Measurements from ENCODE around the gene INTS1.
"Not testable (repeated sequence)": the region's sequence is repeated elsewhere in the genome, so short reads cannot be mapped to it uniquely, and the experiment has no call there.

The INTS1 gene

GRCh38 chr7:1460821-1461645 is 43.2 kb downstream of the INTS1 start:
- no peak for DNase-seq (ENCODE audit: low read depth)

GRCh38 chr7:1459920-1460820 is 44.0 kb downstream of the INTS1 start:
- no peak for DNase-seq (ENCODE audit: low read depth)

- peak; percentile 90 for DNase-seq (ENCODE audit: low read depth)
Observed at GRCh38 chr7:1459512-1459892, 44.7 kb downstream of the INTS1 start.

- no peak for DNase-seq (ENCODE audit: low read depth)
Observed at GRCh38 chr7:1458683-1459511, 45.3 kb downstream of the INTS1 start, which contains the start of gene MICALL2. MICALL2 (minus strand) TSS chr7:1459470; CDS start chr7:1459326, 144 bp downstream.

GRCh38 chr7:1457949-1458682 is 46.1 kb downstream of the INTS1 start:
- no peak for DNase-seq (ENCODE audit: low read depth)

GRCh38 chr7:1457059-1457948 is 46.9 kb downstream of the INTS1 start:
- no peak for DNase-seq (ENCODE audit: low read depth)

GRCh38 chr7:1455955-1456354 is 48.2 kb downstream of the INTS1 start:
- DNase-seq (ENCODE audit: low read depth): no peak

- DNase-seq (ENCODE audit: low read depth): no peak
Observed at GRCh38 chr7:1455241-1455939, 48.8 kb downstream of the INTS1 start.

- no peak for DNase-seq (ENCODE audit: low read depth)
Observed at GRCh38 chr7:1454542-1454941, 49.6 kb downstream of the INTS1 start.

GRCh38 chr7:1452205-1452604 is 52.0 kb downstream of the INTS1 start:
- no peak for DNase-seq (ENCODE audit: low read depth)

GRCh38 chr7:1450987-1451386 is 53.2 kb downstream of the INTS1 start:
- DNase-seq (ENCODE audit: low read depth): no peak

- no peak for DNase-seq (ENCODE audit: low read depth)
Observed at GRCh38 chr7:1450431-1450830, 53.8 kb downstream of the INTS1 start.

- no peak for DNase-seq (ENCODE audit: low read depth)
Observed at GRCh38 chr7:1449951-1450350, 54.2 kb downstream of the INTS1 start.

GRCh38 chr7:1449501-1449900 is 54.7 kb downstream of the INTS1 start:
- no peak for DNase-seq (ENCODE audit: low read depth)

GRCh38 chr7:1448958-1449357 is 55.2 kb downstream of the INTS1 start:
- DNase-seq (ENCODE audit: low read depth): no peak

- no peak for DNase-seq (ENCODE audit: low read depth)
Observed at GRCh38 chr7:1447551-1448244, 56.5 kb downstream of the INTS1 start.

- DNase-seq (ENCODE audit: low read depth): no peak
Observed at GRCh38 chr7:1447112-1447511, 57.1 kb downstream of the INTS1 start.

GRCh38 chr7:1446620-1447032 is 57.6 kb downstream of the INTS1 start:
- no peak for DNase-seq (ENCODE audit: low read depth)

GRCh38 chr7:1446026-1446425 is 58.2 kb downstream of the INTS1 start:
- DNase-seq (ENCODE audit: low read depth): not testable (repeated sequence)
